Activated naive CD4-positive, alpha-beta T cell treated with anti-CD3 and anti-CD28 coated beads for 36 hours (primary cell): ENCODE results near the gene CHPF2. TPM values are rescaled to one million over a fixed set of nuclear protein-coding genes. Genes with fewer than 3 reads are reported as not detected.

ENCODE experiments used
- CTCF ChIA-PET: fragments of 350-600 bp; sonication (Branson Sonifier 250); formaldehyde crosslinking; loops from one replicate; lab custom pipeline; 2021; ENCODE audit warnings: antibody characterized with exemption; lab: Charles Lee
- DNase-seq: peaks from one replicate; pipeline ENCODE4 v3.0.0-alpha.2; 2020
- H3K27ac Mint-ChIP-seq: one replicate; pipeline ENCODE4 v1.8.0; 2021; ENCODE audit warnings: mild to moderate bottlenecking, mixed read lengths
- H3K27me3 Mint-ChIP-seq: one replicate; pipeline ENCODE4 v1.8.0; 2021; ENCODE audit warnings: low read depth, mixed read lengths
- H3K36me3 Mint-ChIP-seq: one replicate; pipeline ENCODE4 v1.8.0; 2021; ENCODE audit warnings: low read depth, mixed read lengths
- H3K4me1 Mint-ChIP-seq: one replicate; pipeline ENCODE4 v1.8.0; 2021; ENCODE audit warnings: low read depth, mixed read lengths
- H3K4me3 Mint-ChIP-seq: one replicate; pipeline ENCODE4 v1.8.0; 2021; ENCODE audit warnings: mild to moderate bottlenecking, moderate library complexity, mixed read lengths
- H3K9me3 Mint-ChIP-seq: one replicate; pipeline ENCODE4 v1.8.0; 2021; ENCODE audit warnings: mixed read lengths
- intact Hi-C: fragments of 100-400 bp; cut with micrococcal nuclease; formaldehyde crosslinking; loops from one replicate; pipeline ENCODE4 v1.15.1; 2023
- total RNA-seq, 2 experiments: library from RNA; stranded (reverse); gene quantifications; one replicate each; pipeline ENCODE4 v1.2.3, GENCODE V29; 2021

The CHPF2 gene
- total RNA-seq, 2 experiments from 2014 or later: 21.0 TPM

DNA sequence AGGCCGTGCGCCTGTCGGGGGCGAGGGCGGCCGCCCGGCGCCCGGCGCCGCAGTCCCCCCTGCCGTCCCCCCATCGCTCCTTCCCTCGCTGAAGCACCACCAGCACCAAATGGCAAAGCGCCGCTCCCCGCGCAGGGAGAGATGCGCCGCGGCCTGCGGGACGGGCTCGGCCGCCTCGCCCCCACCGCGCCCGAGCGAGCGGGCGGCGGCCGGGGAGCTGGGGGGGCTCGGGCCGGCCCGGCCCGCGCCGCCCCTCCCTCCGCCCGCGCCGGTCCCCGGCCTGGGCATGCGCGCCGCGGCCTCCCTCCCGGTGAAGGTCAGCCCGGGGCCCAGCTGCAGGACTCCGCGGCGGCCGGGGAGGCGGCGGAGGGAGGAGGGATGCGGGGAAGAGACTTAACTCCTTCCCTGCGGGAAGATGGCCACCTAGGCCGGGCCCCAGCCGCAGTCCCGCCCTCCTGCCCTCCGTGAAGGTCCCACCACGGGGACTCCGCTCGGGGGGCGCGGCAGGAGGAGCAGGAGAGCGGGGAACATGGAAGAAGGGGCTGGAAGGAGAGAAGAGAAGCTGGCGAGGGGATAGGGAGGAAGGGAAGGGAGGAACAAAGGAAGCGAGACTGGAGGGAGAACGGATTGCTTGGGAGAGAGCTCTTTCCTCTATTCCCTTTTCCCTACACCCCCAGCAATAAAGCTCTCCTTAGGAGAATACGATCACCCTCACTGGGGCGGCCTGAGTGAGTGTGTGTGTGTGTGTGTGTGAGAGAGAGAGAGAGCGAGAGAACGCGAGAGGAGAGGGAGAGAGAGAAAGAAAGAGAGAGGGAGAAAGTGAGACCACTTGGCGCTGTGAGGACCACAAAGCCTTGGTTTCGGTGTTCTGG lies 19.6 kb downstream of the CHPF2 start:
- Mint-ChIP-seq H3K27me3 (peaks cover 51% of the 10 kb centered on the region), H3K4me3 (no peak overlapping the region), H3K36me3 (no peaks in the 10 kb centered on the region), H3K9me3 (no peaks in the 10 kb centered on the region), H3K4me1 (peaks cover 27% of the 10 kb centered on the region), H3K27ac (no peak overlapping the region)
- CTCF ChIA-PET: interaction anchor here (1.3 to 1.7 kb wide), 2 partner anchors 8 to 82 kb away, joined by 3 to 11 read pairs; no protein-coding TSS in a partner anchor
- intact Hi-C loops: no loop called here
- DNase-seq: no peak

DNA sequence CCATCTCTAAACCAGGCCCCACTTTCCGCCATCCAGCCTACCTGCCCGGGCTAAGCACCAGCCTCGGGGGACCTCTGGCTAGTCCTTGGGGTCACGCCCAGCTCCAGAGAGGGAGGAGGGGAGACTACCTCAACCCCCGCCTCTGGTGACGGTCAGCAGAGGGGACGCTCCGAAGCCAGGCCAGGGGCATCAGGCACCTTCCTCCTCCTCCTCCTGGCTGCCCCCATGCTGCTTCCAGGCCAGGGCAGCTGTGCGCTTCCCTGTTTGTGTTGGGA lies 20.2 kb downstream of the CHPF2 start:
- H3K36me3 Mint-ChIP-seq: no peaks in the 10 kb centered on the region

DNA sequence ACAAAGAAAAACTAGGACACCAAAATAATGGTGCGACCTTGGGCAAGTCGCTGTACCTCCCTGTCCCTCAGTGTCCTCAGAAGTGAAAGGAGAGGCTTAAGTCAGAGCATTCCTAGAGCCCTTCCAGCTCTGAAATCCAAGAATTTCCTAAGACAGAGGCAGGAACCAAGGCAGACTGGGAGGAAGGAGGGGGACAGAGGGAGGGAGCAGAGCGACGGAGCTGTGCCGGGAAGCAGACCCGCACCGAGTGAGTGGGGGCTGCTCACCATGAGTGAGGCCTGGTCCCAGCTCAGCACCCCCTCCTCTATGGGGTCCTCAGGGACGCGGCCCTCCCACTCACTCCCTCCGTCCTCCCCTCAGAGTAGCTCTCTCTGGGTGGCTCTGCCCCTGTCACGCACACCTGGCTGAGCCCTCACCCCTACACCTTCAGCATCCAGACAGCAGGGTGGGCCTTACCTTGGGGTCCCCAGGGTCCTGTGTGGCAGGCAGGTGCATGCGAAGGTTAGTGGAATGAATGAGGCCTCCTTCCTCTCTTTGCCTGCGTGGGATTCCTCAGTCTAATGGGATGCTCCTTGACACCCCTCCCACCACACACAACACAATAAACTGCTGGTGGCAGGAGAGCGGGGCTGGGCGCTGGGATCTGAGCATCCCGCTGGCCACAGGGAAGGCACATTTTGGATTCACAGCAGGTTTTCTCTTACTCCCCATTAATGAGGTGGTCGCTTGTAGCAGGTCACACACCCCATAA lies 20.9 kb downstream of the CHPF2 start:
- intact Hi-C loops: no loop called here
- Mint-ChIP-seq H3K36me3 (no peaks in the 10 kb centered on the region), H3K4me3 (no peak overlapping the region), H3K4me1 (peaks cover 21% of the 10 kb centered on the region), H3K27me3 (peaks cover 46% of the 10 kb centered on the region), H3K27ac (no peak overlapping the region), H3K9me3 (no peaks in the 10 kb centered on the region)
- DNase-seq: no peak
- CTCF ChIA-PET: interaction anchor here (0.5 to 1.7 kb wide), 2 partner anchors 9 to 316 kb away, joined by 4 to 11 read pairs; no protein-coding TSS in a partner anchor

More for the DNA sequence above, 20.2 kb downstream of the CHPF2 start:
- Mint-ChIP-seq H3K9me3 (no peaks in the 10 kb centered on the region), H3K27ac (no peak overlapping the region), H3K4me1 (peaks cover 26% of the 10 kb centered on the region), H3K4me3 (no peak overlapping the region), H3K27me3 (peaks cover 49% of the 10 kb centered on the region)
- no peak for DNase-seq
- CTCF ChIA-PET: interaction anchor here (1.3 to 1.7 kb wide), 2 partner anchors 9 to 83 kb away, joined by 3 to 11 read pairs; no protein-coding TSS in a partner anchor
- intact Hi-C loops: no loop called here

DNA sequence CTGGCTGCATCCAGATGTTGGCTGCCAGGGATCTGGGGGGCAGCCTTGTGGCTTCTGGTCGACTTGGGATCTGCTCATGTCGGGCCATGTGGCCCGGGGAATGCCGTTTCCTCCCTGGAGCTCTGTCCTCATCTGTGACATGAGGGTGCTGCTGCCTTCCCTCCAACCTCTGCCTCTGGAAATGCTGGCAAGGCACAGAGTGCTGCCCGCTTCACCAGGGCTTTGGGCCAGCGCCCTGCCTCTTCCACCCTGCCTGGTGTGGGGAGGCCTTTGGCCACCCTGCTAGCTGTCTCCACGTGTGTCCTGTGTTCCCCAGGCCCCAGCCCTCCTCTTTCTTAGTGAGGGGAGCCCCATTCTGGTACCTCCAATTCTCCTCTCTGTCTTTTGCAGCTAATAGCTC lies 22.0 kb downstream of the CHPF2 start:
- H3K4me3 Mint-ChIP-seq: no peak overlapping the region

DNA sequence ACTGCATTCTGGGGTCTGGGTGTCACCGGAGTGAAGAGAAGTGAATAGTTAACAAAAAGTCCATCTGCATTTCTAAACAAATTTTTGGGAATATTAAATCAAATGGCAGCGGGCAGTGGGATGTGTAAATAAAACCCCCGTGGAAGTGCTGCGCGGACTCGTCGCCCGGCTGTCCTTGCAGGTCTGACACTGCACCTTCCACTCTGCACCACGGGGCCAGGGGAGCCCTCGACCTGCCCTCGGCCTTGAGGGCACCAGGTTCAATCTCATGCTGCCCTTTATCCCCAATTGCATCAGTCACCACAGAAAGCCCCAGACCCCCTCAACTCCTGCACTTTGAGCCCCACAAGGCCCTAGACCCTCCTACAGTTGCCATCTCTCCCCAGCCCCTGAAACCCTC lies 22.6 kb downstream of the CHPF2 start:
- Mint-ChIP-seq H3K27me3 (peaks cover 38% of the 10 kb centered on the region), H3K4me3 (no peak overlapping the region), H3K9me3 (no peaks in the 10 kb centered on the region), H3K36me3 (no peaks in the 10 kb centered on the region), H3K27ac (no peak overlapping the region), H3K4me1 (peaks cover 11% of the 10 kb centered on the region)
- DNase-seq: no peak
- intact Hi-C loops: no loop called here
- CTCF ChIA-PET: interaction anchor here (2.4 kb wide), 1 partner anchor 11 kb away, joined by 13 read pairs; no protein-coding TSS in a partner anchor

More for the DNA sequence above, 22.0 kb downstream of the CHPF2 start:
- intact Hi-C loops: no loop called here
- CTCF ChIA-PET: no interaction called here
- peaks cover 15% of the 10 kb centered on the region for H3K4me1 Mint-ChIP-seq
- no peaks in the 10 kb centered on the region for H3K9me3 Mint-ChIP-seq
- no peak overlapping the region for H3K27ac Mint-ChIP-seq
- H3K27me3 Mint-ChIP-seq: peaks cover 41% of the 10 kb centered on the region
- no peaks in the 10 kb centered on the region for H3K36me3 Mint-ChIP-seq
- no peak for DNase-seq

DNA sequence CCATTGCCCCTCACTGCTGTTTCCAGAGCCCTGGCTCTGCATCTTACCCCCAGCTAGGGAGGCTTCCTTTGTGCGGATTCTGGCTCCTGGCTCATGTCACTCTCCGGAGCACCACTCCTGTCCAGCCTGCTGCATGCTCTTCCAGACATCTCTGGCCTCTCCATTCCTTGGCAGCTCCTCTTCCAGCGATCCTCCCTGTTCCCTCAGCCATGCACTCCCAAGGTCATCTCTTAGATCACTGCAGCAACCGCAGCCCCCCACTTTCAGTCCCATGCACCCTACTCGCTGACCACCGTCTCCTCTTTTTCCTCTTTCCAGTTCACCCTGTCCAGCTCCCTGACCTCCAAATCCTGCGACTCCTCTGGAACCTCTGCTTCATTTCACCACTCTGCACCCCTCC lies 23.1 kb downstream of the CHPF2 start:
- no peak for DNase-seq
- H3K4me3 Mint-ChIP-seq: no peak overlapping the region
- H3K4me1 Mint-ChIP-seq: peaks cover 11% of the 10 kb centered on the region
- H3K36me3 Mint-ChIP-seq: no peaks in the 10 kb centered on the region
- no peaks in the 10 kb centered on the region for H3K9me3 Mint-ChIP-seq
- H3K27me3 Mint-ChIP-seq: peaks cover 34% of the 10 kb centered on the region
- intact Hi-C loops: no loop called here
- CTCF ChIA-PET: interaction anchor here (2.4 kb wide), 1 partner anchor 12 kb away, joined by 13 read pairs; no protein-coding TSS in a partner anchor
- H3K27ac Mint-ChIP-seq: no peak overlapping the region

DNA sequence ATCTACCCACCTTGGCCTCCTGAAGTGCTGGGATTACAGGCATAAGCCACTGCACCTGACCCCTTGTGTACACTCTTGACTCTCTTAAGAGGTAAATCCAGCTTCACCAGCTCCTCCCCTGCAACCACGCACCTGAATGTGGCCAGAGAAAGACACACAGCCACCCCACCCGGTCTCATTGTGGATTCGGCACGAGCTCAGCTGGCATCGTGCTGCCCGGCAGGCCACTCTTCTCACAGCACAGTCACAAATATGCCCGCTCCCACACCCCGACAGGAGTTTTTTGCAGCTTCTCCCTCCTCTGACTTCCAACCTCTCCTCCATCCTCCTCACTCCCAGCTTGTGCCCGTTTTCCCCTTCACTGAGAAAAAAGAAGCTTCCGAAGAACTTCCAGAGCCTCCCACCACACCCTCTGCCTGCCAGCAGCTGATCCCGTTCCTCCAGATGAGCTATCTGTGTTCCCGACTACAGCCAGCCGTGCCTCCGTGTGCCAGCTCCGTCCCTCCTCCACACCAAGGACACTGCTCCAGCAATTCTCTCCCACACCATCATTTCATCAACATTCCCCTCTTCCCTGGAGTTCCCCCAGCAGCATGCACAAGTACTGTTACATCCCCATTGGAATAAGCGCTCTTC lies 24.2 kb downstream of the CHPF2 start:
- Mint-ChIP-seq H3K36me3 (no peaks in the 10 kb centered on the region), H3K27me3 (peaks cover 24% of the 10 kb centered on the region), H3K9me3 (no peaks in the 10 kb centered on the region), H3K27ac (no peak overlapping the region), H3K4me3 (no peak overlapping the region), H3K4me1 (peaks cover 3% of the 10 kb centered on the region)
- no peak for DNase-seq
- intact Hi-C loops: no loop called here
- CTCF ChIA-PET: interaction anchor here (0.7 to 2.4 kb wide), 4 partner anchors 9 to 17 kb away, joined by 3 to 13 read pairs (median 4); no protein-coding TSS in a partner anchor

DNA sequence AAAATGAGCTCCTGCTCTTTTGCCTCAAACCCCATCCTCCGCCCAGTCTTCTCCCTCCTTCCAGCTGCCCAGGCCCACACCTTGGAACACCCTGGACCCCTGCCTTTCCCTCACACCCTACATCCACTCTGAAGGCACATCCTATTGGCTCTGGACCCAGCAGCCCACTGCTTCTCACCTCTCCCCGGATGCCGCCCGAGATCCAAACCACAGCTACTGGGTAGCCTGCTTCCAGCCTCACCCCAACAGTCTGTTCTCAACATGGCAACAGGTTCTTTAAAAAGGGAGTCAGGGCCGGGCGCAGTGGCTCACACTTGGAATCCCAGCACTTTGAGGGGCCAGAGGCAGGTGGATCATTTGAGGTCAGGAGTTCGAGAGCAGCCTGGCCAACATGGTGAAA lies 25.7 kb downstream of the CHPF2 start:
- Mint-ChIP-seq H3K27ac (no peak overlapping the region), H3K36me3 (no peaks in the 10 kb centered on the region)
- CTCF ChIA-PET: interaction anchor here (1.8 kb wide), 1 partner anchor 10 kb away, joined by 3 read pairs; no protein-coding TSS in a partner anchor

DNA sequence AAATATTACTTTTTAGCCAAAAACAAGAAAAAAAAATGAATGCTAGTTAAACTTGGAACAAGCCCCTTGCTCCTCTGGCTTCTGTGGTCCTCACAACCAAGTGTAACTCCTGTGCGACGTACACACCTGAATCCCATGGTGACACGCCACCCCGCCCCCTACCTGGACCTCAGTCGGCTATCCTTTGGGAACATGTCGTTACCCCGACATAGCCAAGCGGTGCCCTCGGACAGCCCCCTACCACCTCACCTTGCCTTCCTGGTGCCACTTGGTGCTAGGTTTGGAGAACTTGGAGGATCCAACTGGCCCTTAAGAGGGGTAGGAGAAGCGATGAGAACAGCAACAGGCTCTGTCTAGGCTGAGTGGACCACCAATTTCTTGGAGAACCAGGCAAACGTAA lies 28.2 kb downstream of the CHPF2 start:
- Mint-ChIP-seq H3K9me3 (no peaks in the 10 kb centered on the region), H3K27ac (no peak overlapping the region), H3K4me1 (no peaks in the 10 kb centered on the region), H3K27me3 (peaks cover 9% of the 10 kb centered on the region), H3K36me3 (no peaks in the 10 kb centered on the region), H3K4me3 (no peak overlapping the region)
- CTCF ChIA-PET: no interaction called here
- intact Hi-C loops: no loop called here
- DNase-seq: no peak

More for the DNA sequence above, 25.7 kb downstream of the CHPF2 start:
- Mint-ChIP-seq H3K27me3 (peaks cover 16% of the 10 kb centered on the region), H3K4me3 (no peak overlapping the region), H3K9me3 (no peaks in the 10 kb centered on the region), H3K4me1 (no peaks in the 10 kb centered on the region)
- intact Hi-C loops: no loop called here
- no peak for DNase-seq

DNA sequence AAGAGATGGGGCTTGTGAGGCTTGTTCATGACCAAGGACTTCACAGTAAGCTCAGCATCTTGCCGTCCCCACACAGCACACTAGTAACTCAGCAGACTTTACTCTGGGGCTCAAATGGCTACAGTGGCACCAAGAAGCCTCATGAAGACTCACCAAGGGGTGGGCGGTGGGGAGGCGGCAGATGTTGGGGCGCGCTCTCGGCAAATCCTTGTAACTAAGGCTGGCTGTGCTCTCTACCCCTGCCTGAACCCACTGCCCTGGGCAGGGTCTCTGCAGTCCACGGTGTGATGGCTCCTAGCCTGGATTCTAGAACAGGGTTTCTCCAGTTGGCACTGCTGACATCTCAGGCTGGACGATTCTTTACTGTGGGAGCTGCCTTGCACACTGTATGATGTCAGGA lies 28.6 kb downstream of the CHPF2 start:
- intact Hi-C loops: no loop called here

DNA sequence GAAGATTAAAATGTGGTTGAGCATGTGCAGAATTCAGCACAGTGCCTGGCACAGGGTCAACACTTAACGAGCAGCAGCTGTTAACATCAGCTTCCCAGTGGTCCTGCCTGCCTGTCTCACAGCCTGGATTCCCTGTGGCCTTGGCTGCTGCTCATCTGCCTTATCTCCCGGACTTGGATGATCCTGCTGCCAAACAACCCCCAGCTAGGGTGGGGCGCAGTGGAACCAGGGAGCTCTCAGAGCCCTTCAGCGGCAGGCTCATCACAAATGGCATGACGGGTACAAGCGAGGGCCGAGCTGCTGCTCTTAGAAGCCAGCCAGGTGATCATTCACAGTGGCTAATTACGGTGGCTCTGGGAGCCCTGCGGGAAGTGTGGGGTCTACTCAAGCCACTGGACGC lies 29.2 kb downstream of the CHPF2 start:
- intact Hi-C loops: no loop called here
- H3K9me3 Mint-ChIP-seq: no peaks in the 10 kb centered on the region
- H3K27ac Mint-ChIP-seq: no peak overlapping the region
- CTCF ChIA-PET: no interaction called here
- no peak for DNase-seq
- no peak overlapping the region for H3K4me3 Mint-ChIP-seq
- H3K4me1 Mint-ChIP-seq: no peaks in the 10 kb centered on the region
- no peaks in the 10 kb centered on the region for H3K36me3 Mint-ChIP-seq
- peaks cover 9% of the 10 kb centered on the region for H3K27me3 Mint-ChIP-seq

More for the DNA sequence above, 28.6 kb downstream of the CHPF2 start:
- Mint-ChIP-seq H3K36me3 (no peaks in the 10 kb centered on the region), H3K27me3 (peaks cover 9% of the 10 kb centered on the region), H3K4me1 (no peaks in the 10 kb centered on the region), H3K9me3 (no peaks in the 10 kb centered on the region), H3K4me3 (no peak overlapping the region), H3K27ac (no peak overlapping the region)
- no peak for DNase-seq
- CTCF ChIA-PET: no interaction called here

DNA sequence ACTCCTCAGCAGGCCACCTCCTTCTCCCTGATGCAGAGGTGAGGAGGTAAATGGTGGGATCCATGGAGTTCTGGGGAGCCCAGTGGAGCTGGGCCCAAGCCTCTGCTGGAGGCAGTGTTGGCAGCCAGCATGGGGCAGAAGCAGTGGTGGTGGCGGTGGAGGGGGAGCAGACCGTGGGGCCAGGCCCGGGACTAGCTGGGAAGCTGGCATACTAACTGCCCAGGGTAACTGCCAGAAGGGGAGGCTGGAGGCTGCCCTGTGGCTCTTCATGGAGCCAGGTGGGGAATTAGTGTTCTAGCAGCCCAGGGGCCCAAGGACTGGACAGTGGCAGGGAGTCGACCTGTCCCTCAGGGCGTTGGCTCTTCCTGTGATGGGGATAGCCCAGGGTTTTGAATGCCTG lies 32.3 kb downstream of the CHPF2 start:
- intact Hi-C loops: no loop called here
- H3K36me3 Mint-ChIP-seq: no peaks in the 10 kb centered on the region
- H3K4me3 Mint-ChIP-seq: no peak overlapping the region
- no peak overlapping the region for H3K27ac Mint-ChIP-seq
- no peaks in the 10 kb centered on the region for H3K9me3 Mint-ChIP-seq
- no peaks in the 10 kb centered on the region for H3K27me3 Mint-ChIP-seq
- no peak for DNase-seq
- no peaks in the 10 kb centered on the region for H3K4me1 Mint-ChIP-seq
- CTCF ChIA-PET: interaction anchor here (1.4 kb wide), 1 partner anchor 20 kb away, joined by 5 read pairs; no protein-coding TSS in a partner anchor
